Suppressor macrophage treated with lipopolysaccharide for 1 hour (primary cell): ENCODE results near the gene FOXP1.

Experiments used
- DNase-seq, 3 donors: peaks; one replicate each; pipeline ENCODE4 v3.0.0-alpha.2; 2020 to 2022

The FOXP1 gene

DNA sequence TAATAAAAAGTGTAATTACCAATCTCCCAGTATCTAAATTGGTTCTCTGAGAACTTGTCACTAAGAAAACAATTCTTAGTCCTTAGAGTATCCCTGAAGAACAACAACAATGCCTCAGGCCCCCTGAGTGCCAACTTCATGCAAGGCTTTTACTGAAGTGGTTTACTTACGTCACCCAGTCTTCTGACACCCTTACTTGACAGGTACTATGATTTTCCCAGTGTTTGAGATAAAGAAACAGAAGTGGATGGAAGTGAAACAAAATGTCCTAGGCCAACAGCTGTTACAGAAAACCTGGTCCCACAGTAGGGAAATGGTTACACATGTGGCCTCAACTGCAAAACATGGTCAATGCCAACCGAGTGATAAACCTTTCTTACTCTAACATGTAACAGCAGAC, 331.1 kb downstream of the FOXP1 start:
- DNase-seq: no peak

- no peak for DNase-seq
These were observed 332.3 kb downstream of the FOXP1 start for GRCh38 chr3:71251156-71251775.

DNA sequence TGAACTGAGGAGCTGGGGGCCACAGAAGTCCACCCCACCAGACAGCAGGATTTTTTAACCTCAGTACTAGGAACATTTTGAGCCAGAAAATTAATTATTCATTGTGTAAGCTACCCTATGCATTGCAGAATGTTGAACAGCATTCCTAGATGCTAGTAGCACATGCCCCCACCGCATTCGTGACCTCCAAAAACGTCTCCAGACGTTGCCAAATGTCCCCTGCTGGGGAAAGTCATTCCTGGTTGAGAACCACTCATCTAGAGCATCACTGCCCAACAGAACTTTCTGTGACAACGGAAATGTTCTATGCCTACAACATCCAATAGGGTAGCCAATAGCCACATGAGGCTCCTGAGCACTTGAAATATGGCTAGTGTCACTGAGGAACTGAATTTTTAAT, 333.5 kb downstream of the FOXP1 start:
- DNase-seq: no peak

DNA sequence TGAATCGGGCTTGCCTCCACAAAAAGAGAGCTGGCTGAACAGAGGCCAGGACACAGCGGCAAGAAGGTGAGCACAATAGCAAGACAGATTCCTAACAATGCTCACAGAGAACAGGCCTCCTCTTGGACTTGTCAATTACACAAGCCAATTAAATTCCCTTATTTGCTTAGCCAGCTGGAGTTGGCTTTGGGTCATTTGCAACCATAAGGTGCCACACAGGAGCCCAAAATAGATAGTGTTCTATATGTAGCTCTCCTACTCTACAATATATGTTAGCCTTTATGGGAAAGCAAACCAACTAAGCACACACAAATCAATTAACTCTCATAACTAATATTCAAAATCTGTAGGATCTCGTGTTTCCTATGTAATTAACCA, 335.6 kb downstream of the FOXP1 start:
- DNase-seq: no peak

DNA sequence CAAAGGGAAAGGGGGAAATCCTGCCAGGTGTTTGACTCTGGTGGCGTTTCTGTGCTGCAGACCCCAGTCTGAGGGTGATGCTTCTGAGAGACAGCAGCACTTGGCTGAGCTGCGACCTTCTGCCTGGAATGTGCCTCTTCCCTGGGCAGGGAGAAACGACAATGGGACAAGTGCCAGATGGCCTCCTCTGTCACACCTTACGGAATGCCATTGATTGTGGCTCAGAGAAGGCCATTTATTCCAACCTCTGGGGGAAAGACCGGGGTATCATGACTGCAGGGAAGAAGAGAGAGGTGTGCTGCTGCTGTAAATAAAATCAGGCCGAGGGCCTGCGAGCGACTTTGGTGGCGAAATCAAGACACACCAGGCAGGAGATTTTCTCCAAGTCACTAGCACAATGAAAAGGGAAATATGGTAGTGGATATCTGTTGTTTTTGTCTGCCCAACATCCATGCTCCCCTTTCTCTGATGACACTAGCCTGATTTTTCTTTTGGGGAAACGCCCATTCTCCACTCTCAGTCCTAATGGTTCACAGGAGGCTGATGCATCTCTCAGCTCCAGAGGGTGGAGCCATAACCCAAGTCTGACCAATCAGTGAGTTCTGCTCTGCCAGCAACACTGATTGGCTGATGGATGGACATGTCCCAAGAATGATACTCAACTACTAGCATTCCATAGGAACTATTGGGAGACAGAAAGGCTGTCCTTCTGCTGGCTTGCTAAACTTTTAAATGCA, 336.1 kb downstream of the FOXP1 start:
- peak in 2 of 3 donors; percentile 9 to 20 for DNase-seq

GRCh38 chr3:71245971-71246880, 337.3 kb downstream of the FOXP1 start:
- no peak for DNase-seq

- no peak for DNase-seq
These were observed 338.6 kb downstream of the FOXP1 start for GRCh38 chr3:71244826-71245488.

DNA sequence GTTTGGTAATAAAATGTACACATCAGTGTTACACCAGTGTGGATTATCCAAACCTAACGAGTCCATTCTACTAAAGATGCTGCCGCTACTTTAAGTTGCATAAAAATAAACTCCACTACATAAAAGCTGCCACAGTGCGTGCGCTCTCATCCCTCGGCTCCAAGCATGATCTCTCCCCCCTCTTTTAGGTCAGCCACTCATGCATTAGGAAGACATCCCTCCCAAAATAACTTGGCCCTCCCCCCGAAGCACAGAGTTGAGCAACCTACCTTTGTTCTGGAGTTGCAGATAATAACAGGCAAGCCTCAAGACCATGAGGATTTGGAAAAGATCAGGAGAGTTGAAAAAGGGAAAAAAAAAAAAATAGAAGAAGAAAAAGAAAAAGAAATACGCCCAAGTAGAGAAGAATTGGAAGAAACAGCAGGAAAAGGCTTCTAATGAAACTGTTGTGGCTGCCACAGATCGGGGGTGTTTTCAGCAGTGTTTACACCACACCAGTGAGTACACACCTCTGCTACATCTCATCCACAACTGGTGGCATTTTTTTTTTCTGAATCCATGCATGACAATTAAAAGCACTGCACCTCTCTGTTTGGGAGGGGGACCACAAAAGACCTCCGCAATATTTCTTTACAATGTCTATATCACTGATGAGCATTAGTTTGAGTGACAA, 339.2 kb downstream of the FOXP1 start:
- no peak for DNase-seq

DNA sequence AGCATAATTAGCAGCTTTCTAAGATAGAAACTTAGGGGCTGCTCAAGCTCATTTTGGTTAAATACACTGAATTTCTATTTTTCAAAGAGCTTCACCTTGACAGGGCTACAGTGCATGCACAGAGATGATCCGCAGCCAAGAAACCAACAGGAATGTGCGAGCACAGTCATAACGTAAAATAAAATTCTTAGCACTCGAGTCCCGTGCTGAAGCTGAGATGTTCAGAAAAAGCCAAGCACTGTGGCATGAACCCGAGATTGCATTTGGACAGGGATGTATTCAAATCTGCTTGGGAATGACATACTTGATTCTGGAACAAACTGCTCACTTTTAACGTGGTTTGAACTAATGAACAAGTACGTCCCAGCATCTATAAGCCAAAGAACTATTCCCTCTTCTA, 340.3 kb downstream of the FOXP1 start:
- DNase-seq: no peak

- DNase-seq: no peak
These were observed 341.5 kb downstream of the FOXP1 start for GRCh38 chr3:71241981-71242560.

- no peak for DNase-seq
These were observed 342.2 kb downstream of the FOXP1 start for GRCh38 chr3:71241246-71241901.

DNA sequence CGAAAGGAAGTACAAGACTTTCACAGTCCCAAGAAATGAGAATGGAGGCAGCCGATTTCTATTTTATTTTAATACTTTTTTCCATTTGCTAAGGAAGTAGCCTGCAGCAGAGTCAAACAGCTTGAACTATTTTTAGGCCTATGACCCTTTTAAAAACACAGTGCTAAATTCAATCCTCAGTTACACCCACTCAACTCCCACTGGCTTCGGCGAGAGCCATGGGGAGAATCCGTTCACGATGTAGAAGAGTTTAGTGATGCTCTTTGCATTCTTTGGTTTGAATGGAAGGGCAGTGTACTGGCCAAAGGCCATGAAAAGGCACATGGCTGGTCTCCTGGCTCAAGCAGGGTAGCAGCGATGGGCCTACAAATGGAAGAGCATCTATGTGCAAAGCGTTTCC, 343.5 kb downstream of the FOXP1 start:
- DNase-seq: no peak

DNA sequence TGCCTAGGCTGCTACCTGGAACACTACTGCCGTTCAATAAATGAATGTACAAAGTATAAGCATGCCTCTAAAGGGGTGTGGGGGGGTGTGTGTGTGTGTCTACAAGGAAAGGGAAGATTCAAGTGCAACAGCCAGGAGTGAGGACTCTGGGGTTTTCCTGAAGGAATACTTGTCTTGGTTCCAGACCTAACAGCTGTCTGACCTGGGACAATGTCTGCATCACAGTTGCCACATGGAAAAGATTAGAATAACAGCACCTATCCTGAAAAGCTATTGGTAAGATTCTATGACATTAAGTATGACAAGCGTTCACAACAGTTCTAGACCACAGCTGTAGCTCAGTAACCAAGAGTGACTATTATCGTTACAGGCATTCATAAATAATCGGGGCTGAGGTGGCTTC, 345.2 kb downstream of the FOXP1 start:
- DNase-seq: no peak

- DNase-seq: no peak
These were observed 345.9 kb downstream of the FOXP1 start for GRCh38 chr3:71237672-71238071.

DNA sequence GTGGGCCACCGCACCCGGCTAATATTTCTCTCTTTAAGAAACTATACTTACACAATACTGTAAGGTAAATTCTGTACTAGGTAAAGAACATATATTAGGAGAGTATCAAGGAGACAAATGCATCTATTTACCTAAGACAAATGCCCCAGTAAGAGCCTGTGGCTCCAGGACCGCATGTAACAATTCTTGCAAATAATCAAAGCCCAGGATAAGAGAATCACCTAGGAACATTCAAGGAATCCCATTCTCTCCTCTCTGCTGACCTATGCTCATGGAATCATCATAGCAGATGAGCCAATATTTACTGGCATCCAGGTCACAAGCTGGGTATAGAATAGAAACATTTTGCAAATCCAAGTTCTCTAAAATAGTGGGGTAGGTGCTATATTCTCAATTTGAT, 347.7 kb downstream of the FOXP1 start:
- no peak for DNase-seq

GRCh38 chr3:71232895-71233294, 350.6 kb downstream of the FOXP1 start:
- DNase-seq: no peak

GRCh38 chr3:71232175-71232679, 351.3 kb downstream of the FOXP1 start:
- DNase-seq: no peak

DNA sequence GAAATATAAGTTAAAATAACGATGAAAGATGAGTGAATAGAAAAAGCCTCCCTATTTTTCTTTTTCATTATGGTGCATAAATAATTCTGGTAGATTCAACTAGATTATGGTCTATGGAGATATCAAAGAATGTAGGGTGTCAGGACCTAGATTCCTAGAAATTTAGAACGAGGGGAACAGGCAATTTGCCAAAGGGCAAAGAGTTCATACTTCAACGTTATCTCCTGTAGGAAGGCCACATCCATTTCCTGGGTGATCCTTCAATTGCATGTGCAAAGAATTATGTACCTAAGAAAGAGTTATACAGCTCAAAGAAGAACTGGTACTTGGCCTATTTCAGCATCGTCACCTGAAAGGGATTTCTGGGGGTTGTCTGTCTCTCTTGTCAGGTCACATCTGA, 351.8 kb downstream of the FOXP1 start:
- DNase-seq: no peak

- no peak for DNase-seq
These were observed 353.4 kb downstream of the FOXP1 start for GRCh38 chr3:71229905-71230657.

GRCh38 chr3:71228156-71228866, 355.2 kb downstream of the FOXP1 start:
- DNase-seq: no peak
